ENCODE results near the gene ANKRD11.

DNA sequence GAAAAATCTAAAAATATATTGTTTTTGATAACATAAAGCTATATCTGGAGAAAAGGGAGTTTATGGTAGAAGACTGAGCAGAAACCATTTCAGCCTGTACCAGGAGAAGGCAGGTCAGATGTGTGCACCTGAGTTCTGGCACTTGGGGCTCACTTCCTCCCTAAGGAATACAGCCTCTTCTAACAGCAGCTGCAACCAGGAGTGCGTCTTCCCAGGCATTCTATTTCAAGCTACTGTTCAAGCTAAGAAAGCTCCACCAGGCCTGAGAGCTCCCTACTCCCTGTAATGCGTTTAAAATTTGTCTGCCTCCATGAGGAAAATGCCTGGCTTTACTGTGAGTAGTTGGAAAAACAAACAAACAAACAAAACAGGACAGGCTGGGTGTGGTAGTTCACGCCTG, 176.8 kb downstream of the ANKRD11 start:
- TF ChIP-seq, protein P1, sequence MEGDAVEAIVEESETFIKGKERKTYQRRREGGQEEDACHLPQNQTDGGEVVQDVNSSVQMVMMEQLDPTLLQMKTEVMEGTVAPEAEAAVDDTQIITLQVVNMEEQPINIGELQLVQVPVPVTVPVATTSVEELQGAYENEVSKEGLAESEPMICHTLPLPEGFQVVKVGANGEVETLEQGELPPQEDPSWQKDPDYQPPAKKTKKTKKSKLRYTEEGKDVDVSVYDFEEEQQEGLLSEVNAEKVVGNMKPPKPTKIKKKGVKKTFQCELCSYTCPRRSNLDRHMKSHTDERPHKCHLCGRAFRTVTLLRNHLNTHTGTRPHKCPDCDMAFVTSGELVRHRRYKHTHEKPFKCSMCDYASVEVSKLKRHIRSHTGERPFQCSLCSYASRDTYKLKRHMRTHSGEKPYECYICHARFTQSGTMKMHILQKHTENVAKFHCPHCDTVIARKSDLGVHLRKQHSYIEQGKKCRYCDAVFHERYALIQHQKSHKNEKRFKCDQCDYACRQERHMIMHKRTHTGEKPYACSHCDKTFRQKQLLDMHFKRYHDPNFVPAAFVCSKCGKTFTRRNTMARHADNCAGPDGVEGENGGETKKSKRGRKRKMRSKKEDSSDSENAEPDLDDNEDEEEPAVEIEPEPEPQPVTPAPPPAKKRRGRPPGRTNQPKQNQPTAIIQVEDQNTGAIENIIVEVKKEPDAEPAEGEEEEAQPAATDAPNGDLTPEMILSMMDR (IDR thresholded peaks at IDR 0.05; ENCODE audit: insufficient read depth, low read length, poor library complexity, severe bottlenecking): no peak
- TF ChIP-seq EZH2phosphoT487 (conservative IDR thresholded peaks at IDR 0.05; ENCODE audit: low read length): no peak

Measured in SU-DHL-6 (cell line).